ENCODE measurements around the gene IFFO2. TPM values are rescaled to one million over a fixed set of nuclear protein-coding genes. Genes with fewer than 3 reads are reported as not detected.

The IFFO2 gene
- total and polyA plus RNA-seq, 2 of the 8 experiments (the other 6 are each of a cell fraction or from before 2014, with no cell fraction given): 6.6 to 10.4 TPM

GRCh38 chr1:18919197-18919905 lies 37.1 kb downstream of the IFFO2 start:
- H3K18ac ChIP-seq (ENCODE audit: extremely low read depth, low read length): no peak overlapping the region
- no peaks in the 10 kb centered on the region for H3K27me3 ChIP-seq (replicated peaks in 1 of 4; ENCODE audit: control insufficient read depth in 3 of 4, extremely low read depth in 1 of 4, insufficient read depth in 3 of 4, low read length in 3 of 4)
- no peak overlapping the region for H3K4me3 ChIP-seq (ENCODE audit: extremely low read depth in 1 of 4, insufficient read depth in 2 of 4, low read depth in 3 of 4, low read length in 4 of 4)
- H2BK120ac ChIP-seq (replicated peaks; ENCODE audit: low read depth, low read length): no peak overlapping the region
- H3K4ac ChIP-seq (replicated peaks; ENCODE audit: insufficient read length, low read depth, low read length): no peak overlapping the region
- H3K14ac ChIP-seq (ENCODE audit: insufficient read length): no peak overlapping the region
- H2AFZ ChIP-seq (ENCODE audit: low read length): no peak overlapping the region
- no peak overlapping the region for H3K56ac ChIP-seq (replicated peaks; ENCODE audit: insufficient read length, low read depth, low read length)
- no peaks in the 10 kb centered on the region for H3K23me2 ChIP-seq (ENCODE audit: low read depth, low read length)
- ChIA-PET POLR2A (ENCODE audit: partially characterized antibody) (no interaction called here), CTCF (ENCODE audit: partially characterized antibody) (interaction anchor here (0.6 to 7.0 kb wide), 6 partner anchors 11 to 154 kb away, joined by 3 to 46 read pairs (median 3); no protein-coding TSS in a partner anchor)
- no peaks in the 10 kb centered on the region for H3K9me3 ChIP-seq (ENCODE audit: insufficient read depth in 2 of 2, low read depth in 1 of 2, low read length in 1 of 2)
- no peaks in the 10 kb centered on the region for H3K36me3 ChIP-seq (ENCODE audit: control insufficient read depth in 2 of 4, insufficient read depth in 4 of 4, low read length in 3 of 4)
- no peak overlapping the region for H4K91ac ChIP-seq (replicated peaks; ENCODE audit: insufficient read length, low read length)
- H3K4me1 ChIP-seq (replicated peaks in 1 of 4; ENCODE audit: control insufficient read depth in 3 of 4, insufficient read depth in 4 of 4, low read length in 3 of 4): peaks cover 0 to 12% (median 8%) of the 10 kb centered on the region in 4 experiments; a peak in 6 of 7 replicates
- TF ChIP-seq CHD1 (IDR thresholded peaks at IDR 0.05; ENCODE audit: low read depth, low read length) (no peak), USF2 (IDR thresholded peaks at IDR 0.05; ENCODE audit: low read length) (no peak), SP4 (IDR thresholded peaks at IDR 0.05; ENCODE audit: low read length) (no peak), TEAD4 (IDR thresholded peaks at IDR 0.05; ENCODE audit: low read depth, low read length) (no peak), YY1 (IDR thresholded peaks at IDR 0.05; ENCODE audit: low read depth, low read length) (no peak), KDM4A (IDR thresholded peaks at IDR 0.05; ENCODE audit: low read depth, low read length, severe bottlenecking) (no peak), CBX8 (IDR thresholded peaks at IDR 0.05; ENCODE audit: borderline replicate concordance, low read depth, low read length) (no peak), NANOG (IDR thresholded peaks at IDR 0.05; ENCODE audit: insufficient read depth, low read depth, low read length, poor library complexity, severe bottlenecking) (no peak), POLR2AphosphoS5 (IDR thresholded peaks at IDR 0.05; ENCODE audit: low read depth, low read length) (no peak), MAX (IDR thresholded peaks at IDR 0.05) (no peak)
- H3K4me2 ChIP-seq (ENCODE audit: insufficient read depth in 1 of 2, low read depth in 2 of 2, low read length in 2 of 2): no peak overlapping the region
- no peak overlapping the region for H2BK5ac ChIP-seq (ENCODE audit: low read depth, low read length)
- H3K79me1 ChIP-seq (ENCODE audit: low read depth, low read length): 0 out of 2 replicates have a peak, but pooled peaks cover 3% of the 10 kb centered on the region
- DNase-seq (ENCODE audit: low read depth in 1 of 2, low spot score in 2 of 2) (no peak), FAIRE-seq (no peak)
- H2AK5ac ChIP-seq (ENCODE audit: low read depth, low read length): no peak overlapping the region
- no peak overlapping the region for H2BK15ac ChIP-seq (ENCODE audit: low read length)
- no peak overlapping the region for H2BK12ac ChIP-seq (ENCODE audit: low read depth, low read length)
- 95% methylated on average over 29 of the region's 31 CpGs; no CpG with 5 or more reads in 1 of the 2 experiments for WGBS, 2 experiments (ENCODE audit: extremely low coverage in 1 of 2, insufficient coverage in 1 of 2, insufficient read length in 1 of 2, insufficient replicate concordance in 2 of 2, low coverage in 1 of 2, low lambda C conversion rate in 2 of 2, missing lambda C conversion rate in 1 of 2)
- no peaks in the 10 kb centered on the region for H3K79me2 ChIP-seq (ENCODE audit: control insufficient read depth in 1 of 2, insufficient read depth in 2 of 2, low read length in 2 of 2)
- no peaks in the 10 kb centered on the region for H4K20me1 ChIP-seq (replicated peaks in 1 of 2; ENCODE audit: control insufficient read depth in 1 of 2, insufficient read depth in 2 of 2, low read length in 2 of 2)
- H4K5ac ChIP-seq (ENCODE audit: insufficient read length, low read depth, low read length): no peak overlapping the region
- H2BK20ac ChIP-seq (ENCODE audit: low read length): no peak overlapping the region
- H3K23ac ChIP-seq (ENCODE audit: insufficient read length): no peak overlapping the region
- no peak overlapping the region for H3K9ac ChIP-seq (replicated peaks in 1 of 4; ENCODE audit: extremely low read depth in 1 of 4, low read depth in 3 of 4, low read length in 3 of 4)
- H4K8ac ChIP-seq (ENCODE audit: extremely low read depth, insufficient read depth, low read length): peak overlapping the region; percentile 57; the same call in 1 of the 2 replicates
- H3K27ac ChIP-seq (ENCODE audit: low read depth, low read length): no peak overlapping the region
